ENCODE results near the gene RAD51D. TPM values are rescaled to one million over a fixed set of nuclear protein-coding genes. Genes with fewer than 3 reads are reported as not detected.

Gene RAD51D
- total and polyA plus RNA-seq, 10 of the 15 experiments (the other 5 are each of a cell fraction or from before 2014, with no cell fraction given): 2.6 to 29.3 (median 13.5) TPM

- RAD21 ChIA-PET (ENCODE audit: unreplicated experiment): interaction anchor here (1.5 to 17.8 kb wide), 5 partner anchors 14 to 456 kb away, joined by 4 to 452 read pairs (median 7); partner anchors contain the start of genes RFFL and SLFN12L
- H3K27me3 ChIP-seq (replicated peaks in 1 of 2; ENCODE audit: control insufficient read depth in 2 of 2, insufficient read depth in 2 of 2, low read length in 1 of 2): no peaks in the 10 kb centered on the region
- CTCF ChIA-PET: interaction anchor here (0.7 to 2.4 kb wide), 8 partner anchors 8 to 83 kb away, joined by 3 to 21 read pairs (median 5); partner anchors contain the start of gene RFFL
- H3K4me1 ChIP-seq (ENCODE audit: control insufficient read depth, insufficient read depth, low read length): peaks cover 33% of the 10 kb centered on the region
- H2AFZ ChIP-seq (ENCODE audit: control insufficient read depth, low read depth, low read length): no peak overlapping the region
- no TSS peak for BruUV-seq (replicated peaks)
- H3K4me3 ChIP-seq: peak overlapping the region; percentile 31; the same call in 1 of the 2 replicates
- peaks cover 87% of the 10 kb centered on the region for H3K79me2 ChIP-seq (ENCODE audit: control insufficient read depth, insufficient read depth, low read length)
- peak overlapping the region; percentile 66; the same call in 1 of the 2 replicates for H3K9ac ChIP-seq (ENCODE audit: control insufficient read depth, insufficient read depth, low read length)
- ATAC-seq (no peak), FAIRE-seq (no peak), DNase-seq (ENCODE audit: low read depth, low spot score) (no peak)
- WGBS (ENCODE audit: insufficient coverage, insufficient replicate concordance, low lambda C conversion rate, missing lambda C conversion rate): 48% methylated on average over 1 of the region's 1 CpG
- POLR2A ChIA-PET: interaction anchor here (1.0 to 7.1 kb wide), 6 partner anchors 8 to 37 kb away, joined by 3 to 102 read pairs (median 9); partner anchors contain the start of gene RFFL
- in situ Hi-C loops (cut with MboI) (no loop called here), intact Hi-C loops (cut with micrococcal nuclease; ENCODE audit: unreplicated experiment) (no loop called here)
- H3K9me3 ChIP-seq (replicated peaks; ENCODE audit: control insufficient read depth, insufficient read depth, low read length): no peaks in the 10 kb centered on the region
- TF ChIP-seq DPF2 (IDR thresholded peaks at IDR 0.05) (no peak), SRF (IDR thresholded peaks at IDR 0.05; ENCODE audit: low read depth in 2 of 2, low read length in 2 of 2) (no peak)
- SMC1A ChIA-PET (ENCODE audit: uncharacterized antibody, unreplicated experiment): interaction anchor here (0.9 to 14.7 kb wide), 11 partner anchors 8 to 99 kb away, joined by 3 to 534 read pairs (median 6); partner anchors contain the start of gene RFFL
- peak overlapping the region; percentile 73 for H3K4me2 ChIP-seq (ENCODE audit: control insufficient read depth, insufficient read depth)
- H3K27ac ChIP-seq (ENCODE audit: control insufficient read depth, insufficient read depth): peak overlapping the region; percentile 83
- H4K20me1 ChIP-seq (ENCODE audit: control insufficient read depth, insufficient read depth): no peaks in the 10 kb centered on the region
- no peaks in the 10 kb centered on the region; a peak in 1 of 4 replicates for H3K36me3 ChIP-seq (ENCODE audit: control insufficient read depth in 2 of 2, insufficient read depth in 2 of 2, low read length in 1 of 2)
Measured at GRCh38 chr17:35081638-35082037, 38.0 kb downstream of the RAD51D start.

- Histone ChIP-seq H3K27me3 (replicated peaks in 1 of 2; ENCODE audit: control insufficient read depth in 2 of 2, insufficient read depth in 2 of 2, low read length in 1 of 2) (no peaks in the 10 kb centered on the region), H3K9ac (ENCODE audit: control insufficient read depth, insufficient read depth, low read length) (peak overlapping the region; percentile 66; the same call in 1 of the 2 replicates), H3K4me3 (peak overlapping the region; percentile 31; the same call in 1 of the 2 replicates), H3K79me2 (ENCODE audit: control insufficient read depth, insufficient read depth, low read length) (peaks cover 78% of the 10 kb centered on the region), H3K36me3 (ENCODE audit: control insufficient read depth in 2 of 2, insufficient read depth in 2 of 2, low read length in 1 of 2) (no peaks in the 10 kb centered on the region; a peak in 1 of 4 replicates), H3K9me3 (replicated peaks; ENCODE audit: control insufficient read depth, insufficient read depth, low read length) (no peaks in the 10 kb centered on the region), H4K20me1 (ENCODE audit: control insufficient read depth, insufficient read depth) (no peaks in the 10 kb centered on the region), H3K27ac (ENCODE audit: control insufficient read depth, insufficient read depth) (peak overlapping the region; percentile 83), H3K4me1 (ENCODE audit: control insufficient read depth, insufficient read depth, low read length) (peaks cover 34% of the 10 kb centered on the region), H2AFZ (ENCODE audit: control insufficient read depth, low read depth, low read length) (no peak overlapping the region), H3K4me2 (ENCODE audit: control insufficient read depth, insufficient read depth) (peak overlapping the region; percentile 73)
- ATAC-seq (peak; percentile 82), FAIRE-seq (peak; percentile 92), DNase-seq (ENCODE audit: low read depth, low spot score) (peak; percentile 80)
- intact Hi-C loops (cut with micrococcal nuclease; ENCODE audit: unreplicated experiment) (no loop called here), in situ Hi-C loops (cut with MboI) (no loop called here)
- ChIA-PET POLR2A (interaction anchor here (1.3 to 7.1 kb wide), 5 partner anchors 9 to 34 kb away, joined by 3 to 102 read pairs (median 13); partner anchors contain the start of gene RFFL), CTCF (interaction anchor here (1.0 to 2.4 kb wide), 4 partner anchors 10 to 37 kb away, joined by 3 to 13 read pairs (median 12); partner anchors contain the start of gene RFFL), RAD21 (ENCODE audit: unreplicated experiment) (interaction anchor here (0.8 to 17.8 kb wide), 6 partner anchors 8 to 39 kb away, joined by 3 to 452 read pairs (median 8); partner anchors contain the start of gene RFFL), SMC1A (ENCODE audit: uncharacterized antibody, unreplicated experiment) (interaction anchor here (1.1 to 14.7 kb wide), 8 partner anchors 10 to 71 kb away, joined by 3 to 534 read pairs (median 6); partner anchors contain the start of gene RFFL)
- BruUV-seq (replicated peaks): no TSS peak
- WGBS (ENCODE audit: insufficient coverage, insufficient replicate concordance, low lambda C conversion rate, missing lambda C conversion rate): 0% methylated on average over 1 of the region's 1 CpG
- TF ChIP-seq RUNX3 (IDR thresholded peaks at IDR 0.05; ENCODE audit: low read length) (peak; percentile 63), MXI1 (IDR thresholded peaks at IDR 0.05; ENCODE audit: low read depth, low read length) (no peak; the same call in 1 of the 2 replicates), RFX5 (IDR thresholded peaks at IDR 0.05; ENCODE audit: low read depth, low read length) (no peak), DPF2 (IDR thresholded peaks at IDR 0.05) (peak; percentile 76), SMAD1 (IDR thresholded peaks at IDR 0.05; ENCODE audit: low read depth, partially characterized antibody) (no peak), MLLT1 (IDR thresholded peaks at IDR 0.05) (0 out of 2 replicates have a peak, but pooled peaks have one; percentile 62), E4F1 (IDR thresholded peaks at IDR 0.05; ENCODE audit: borderline replicate concordance, partially characterized antibody) (no peak), RB1 (IDR thresholded peaks at IDR 0.05; ENCODE audit: borderline replicate concordance) (no peak), ATF2 (IDR thresholded peaks at IDR 0.05; ENCODE audit: low read length) (peak; percentile 40)
Measured at GRCh38 chr17:35080536-35080935, 39.1 kb downstream of the RAD51D start.
